Measurements from ENCODE around the gene PXYLP1.

PXYLP1 gene

DNA sequence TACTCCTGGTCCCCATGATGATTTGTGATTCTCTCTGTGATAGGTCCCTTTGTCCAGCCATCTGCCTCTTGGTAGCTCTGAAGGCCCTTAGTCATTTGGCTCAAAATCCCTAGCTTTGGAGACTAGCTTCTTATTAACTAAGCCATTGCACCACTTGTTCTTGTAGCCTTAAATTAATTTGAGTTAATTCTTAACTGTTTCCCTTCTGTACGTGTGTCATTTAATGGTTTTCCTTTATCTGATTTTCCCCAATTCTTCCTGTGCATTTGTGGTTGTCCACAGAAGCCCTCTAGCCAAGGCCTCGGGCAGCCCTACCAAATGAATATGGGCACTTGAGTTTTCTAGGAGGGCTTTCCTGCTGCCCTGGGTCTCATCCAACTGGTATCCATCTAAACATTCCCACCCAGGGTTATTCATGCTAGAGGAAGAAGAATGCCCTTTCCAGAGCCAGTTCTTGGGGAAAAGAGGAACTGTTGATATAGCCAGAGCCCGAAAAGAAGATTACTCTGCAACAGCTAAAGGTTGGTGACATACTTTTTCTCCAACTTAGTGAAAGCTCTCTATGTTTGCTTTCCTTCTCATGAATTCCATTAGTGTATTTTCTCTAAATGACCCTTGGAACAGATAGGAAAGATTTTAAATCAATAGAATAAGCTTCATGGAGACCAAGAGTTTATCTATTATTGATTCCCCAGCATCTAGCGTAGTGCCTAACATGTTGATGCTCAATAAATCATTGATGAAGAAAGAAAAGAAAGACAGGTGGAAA lies 92.5 kb downstream of the PXYLP1 start:
- DNase-seq (ENCODE audit: insufficient read length) (no peak), FAIRE-seq (no peak)
- TF ChIP-seq POLR2AphosphoS5 (IDR thresholded peaks at IDR 0.05; ENCODE audit: low read depth, low read length) (no peak), POLR2A (IDR thresholded peaks at IDR 0.05; ENCODE audit: low read depth, low read length) (no peak), TAF1 (IDR thresholded peaks at IDR 0.05; ENCODE audit: borderline replicate concordance, low read depth, low read length) (no peak)

DNA sequence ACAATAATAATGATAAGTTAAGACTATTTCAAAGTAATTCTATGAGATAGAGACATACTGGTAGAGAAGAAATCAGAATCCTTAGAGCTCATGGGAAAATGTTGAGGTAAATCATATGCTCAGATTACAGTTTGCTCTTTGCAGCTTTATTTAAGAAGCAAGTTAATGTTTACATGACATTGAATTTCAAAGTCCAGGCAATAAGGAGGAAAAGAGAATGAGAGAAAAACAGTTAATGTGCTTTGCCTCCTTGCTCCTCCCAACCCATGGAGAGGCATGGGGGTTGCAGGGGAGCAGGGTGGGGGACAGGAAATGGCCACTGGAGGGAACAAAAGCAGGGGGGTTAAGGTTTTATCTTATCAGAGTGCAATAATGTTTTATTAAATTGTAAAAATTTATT lies 94.5 kb downstream of the PXYLP1 start:
- no peak for DNase-seq (ENCODE audit: insufficient read length)
- TF ChIP-seq TAF1 (IDR thresholded peaks at IDR 0.05; ENCODE audit: borderline replicate concordance, low read depth, low read length): no peak
- TF ChIP-seq POLR2AphosphoS5 (IDR thresholded peaks at IDR 0.05; ENCODE audit: low read depth, low read length): no peak
- TF ChIP-seq POLR2A (IDR thresholded peaks at IDR 0.05; ENCODE audit: low read depth, low read length): no peak
- FAIRE-seq: no peak

DNA sequence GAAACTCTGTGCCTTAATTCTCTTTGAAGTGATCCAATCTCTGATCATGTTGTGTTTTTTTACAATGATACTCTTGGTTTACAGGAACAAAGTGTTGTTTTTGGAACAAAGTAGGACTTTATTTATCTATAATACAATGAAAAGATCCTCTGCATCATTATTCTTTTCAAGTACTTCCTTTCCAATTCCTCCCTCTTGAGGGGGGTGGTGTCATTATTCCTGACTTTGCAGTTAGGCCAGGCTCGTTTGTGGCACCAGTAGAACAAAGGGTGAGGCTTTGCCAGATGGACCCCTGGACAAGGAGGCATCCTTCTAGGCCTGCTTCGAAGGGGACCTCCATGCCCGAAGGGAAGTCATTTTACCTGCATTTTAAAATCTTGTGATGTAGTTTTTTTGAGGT lies 95.0 kb downstream of the PXYLP1 start:
- no peak for TF ChIP-seq TAF1 (IDR thresholded peaks at IDR 0.05; ENCODE audit: borderline replicate concordance, low read depth, low read length)
- FAIRE-seq: no peak

DNA sequence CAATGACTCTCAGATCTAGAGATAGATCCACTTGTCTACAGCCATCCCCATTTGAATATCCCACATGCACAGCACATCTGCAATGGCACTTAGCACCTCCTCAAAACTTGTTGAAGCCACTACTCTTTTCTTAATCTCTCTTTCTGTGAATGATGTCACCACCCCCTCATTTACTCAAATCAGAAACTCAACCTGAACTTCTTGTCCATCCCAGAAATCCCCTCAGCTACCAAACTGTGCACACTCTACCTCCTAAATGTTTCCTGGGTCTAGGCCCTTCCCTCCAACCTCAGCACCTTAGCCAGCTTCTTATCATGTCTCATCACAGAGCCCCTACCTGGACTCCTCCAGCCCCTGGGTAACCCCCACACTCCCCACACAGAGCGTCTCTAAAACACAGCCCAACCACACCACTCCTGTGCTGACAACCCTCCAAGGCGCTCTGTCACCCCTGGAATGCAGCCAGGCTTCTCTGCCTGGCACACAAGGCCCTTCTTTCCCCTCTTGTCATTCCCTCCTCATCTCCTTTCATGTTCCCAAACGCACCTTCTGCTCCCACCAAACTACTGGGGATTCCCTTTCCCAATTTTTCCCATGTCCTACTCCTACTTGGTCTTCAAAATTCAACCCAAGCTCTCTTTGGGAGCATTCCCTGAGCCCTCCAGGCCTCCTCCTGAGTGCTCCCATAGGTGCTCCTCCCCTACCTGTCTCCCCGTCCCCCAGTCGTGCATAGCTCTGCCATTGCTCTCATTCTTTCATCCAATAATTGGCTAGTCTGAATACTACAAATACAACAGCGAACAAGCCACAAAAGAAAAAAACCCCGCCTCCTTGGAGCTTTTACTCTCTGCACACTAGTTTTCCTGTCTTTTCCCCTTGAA lies 96.9 kb downstream of the PXYLP1 start:
- no peak for TF ChIP-seq POLR2AphosphoS5 (IDR thresholded peaks at IDR 0.05; ENCODE audit: low read depth, low read length)
- no peak for DNase-seq (ENCODE audit: insufficient read length)
- peak; percentile 85 for FAIRE-seq

More for the DNA sequence above, 95.0 kb downstream of the PXYLP1 start:
- DNase-seq (ENCODE audit: insufficient read length): no peak

DNA sequence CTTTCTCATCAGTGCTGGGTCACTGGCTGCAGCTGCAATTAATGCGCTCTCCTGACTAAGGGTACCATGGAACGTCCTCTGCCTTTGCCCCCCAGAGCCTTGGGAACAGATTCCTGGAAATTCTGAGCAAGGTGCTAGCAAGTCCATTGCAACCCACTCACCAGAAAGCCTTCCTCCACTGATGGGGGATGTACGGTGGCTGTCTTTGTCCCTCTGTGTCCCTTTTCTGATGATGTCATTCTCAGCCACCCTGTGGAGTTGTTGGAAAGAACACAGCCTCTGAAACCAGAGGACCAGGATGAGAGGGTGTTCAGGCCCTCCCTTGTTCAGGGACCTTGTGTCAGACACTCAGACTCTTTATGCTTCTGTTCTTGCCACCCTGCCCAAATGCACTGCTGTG lies 98.6 kb downstream of the PXYLP1 start:
- TF ChIP-seq POLR2A (IDR thresholded peaks at IDR 0.05; ENCODE audit: low read depth, low read length): no peak
- TF ChIP-seq POLR2AphosphoS5 (IDR thresholded peaks at IDR 0.05; ENCODE audit: low read depth, low read length): no peak
- no peak for TF ChIP-seq TAF1 (IDR thresholded peaks at IDR 0.05; ENCODE audit: borderline replicate concordance, low read depth, low read length)
- no peak for DNase-seq (ENCODE audit: insufficient read length)
- FAIRE-seq: no peak

DNA sequence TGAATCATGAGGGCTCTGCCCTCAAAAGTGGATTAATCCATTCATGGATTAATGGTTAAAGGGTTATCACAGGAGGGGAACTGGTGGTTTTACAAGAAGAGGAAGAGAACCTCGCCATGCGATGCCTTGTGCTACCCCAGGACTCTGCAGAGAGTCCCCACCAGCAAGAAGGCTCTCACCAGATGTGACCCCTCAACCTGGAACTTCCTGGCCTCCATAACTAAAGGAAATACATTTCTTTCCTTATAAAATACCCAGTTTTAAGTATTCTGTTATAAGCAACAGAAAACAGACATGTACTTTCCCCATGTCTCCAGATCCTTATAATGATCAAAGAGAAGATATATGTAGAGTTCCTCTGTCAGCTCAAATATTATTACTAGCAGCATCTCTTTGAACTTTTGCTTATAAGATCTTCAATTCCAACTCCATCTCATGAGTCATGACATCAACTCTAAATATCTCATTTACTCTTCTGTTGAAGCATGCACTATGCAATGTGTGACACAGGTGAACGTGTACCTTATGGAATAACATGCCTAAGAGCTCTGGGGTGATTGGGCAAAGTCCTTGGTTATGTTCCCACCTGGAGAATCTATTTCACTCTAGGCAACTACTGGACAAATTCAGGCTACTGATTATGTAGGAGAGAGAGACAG lies 99.2 kb downstream of the PXYLP1 start:
- TF ChIP-seq POLR2A (IDR thresholded peaks at IDR 0.05; ENCODE audit: low read depth, low read length): no peak
- no peak for FAIRE-seq
- DNase-seq (ENCODE audit: insufficient read length): no peak

DNA sequence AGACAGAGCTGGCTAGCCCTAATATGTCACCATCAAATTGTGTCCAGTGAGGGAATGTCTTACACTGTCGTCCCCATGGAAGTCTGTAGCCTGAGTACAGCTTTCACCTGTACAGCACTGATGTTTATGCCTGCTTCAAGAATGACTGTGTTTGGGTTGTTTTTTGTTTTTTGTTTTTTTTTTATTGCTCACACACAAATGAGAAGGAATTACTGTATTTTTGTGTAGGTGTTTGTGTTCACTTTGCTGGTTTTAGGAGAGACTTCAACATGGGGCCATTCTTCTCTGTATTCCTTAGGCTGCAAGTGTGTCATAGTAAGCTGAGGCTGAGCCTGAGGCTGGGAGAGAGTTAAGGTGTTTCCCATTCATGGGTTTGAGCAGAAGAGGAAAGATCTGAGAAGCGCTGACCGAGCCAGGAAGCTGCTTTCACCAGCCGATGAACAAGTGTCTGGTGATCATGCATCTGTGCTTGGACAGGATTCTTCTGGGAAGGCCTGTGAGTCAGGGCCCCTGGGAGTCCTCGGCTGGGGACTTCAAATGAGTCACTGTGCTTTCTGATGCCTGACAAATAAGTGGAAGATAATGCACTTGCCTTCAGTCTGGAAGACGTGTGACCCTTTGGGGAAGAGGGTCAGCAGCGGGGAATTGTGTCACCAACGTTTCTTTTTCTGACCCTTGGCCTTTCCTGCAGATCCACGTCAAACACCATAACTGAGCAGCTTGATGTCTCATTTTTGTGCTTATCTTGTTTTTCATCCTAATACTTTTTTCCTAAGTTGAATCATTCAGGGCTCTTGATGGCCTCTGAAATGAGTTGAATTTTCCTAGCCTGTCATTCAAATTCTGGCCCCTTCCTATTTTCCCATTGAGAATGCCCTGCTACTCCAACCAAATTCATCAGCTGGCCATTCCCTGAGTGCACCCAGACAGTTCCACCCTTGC lies 100.0 kb downstream of the PXYLP1 start:
- TF ChIP-seq POLR2A (IDR thresholded peaks at IDR 0.05; ENCODE audit: low read depth, low read length) (no peak), TAF1 (IDR thresholded peaks at IDR 0.05; ENCODE audit: borderline replicate concordance, low read depth, low read length) (no peak), POLR2AphosphoS5 (IDR thresholded peaks at IDR 0.05; ENCODE audit: low read depth, low read length) (no peak)
- FAIRE-seq (no peak), DNase-seq (ENCODE audit: insufficient read length) (no peak)

DNA sequence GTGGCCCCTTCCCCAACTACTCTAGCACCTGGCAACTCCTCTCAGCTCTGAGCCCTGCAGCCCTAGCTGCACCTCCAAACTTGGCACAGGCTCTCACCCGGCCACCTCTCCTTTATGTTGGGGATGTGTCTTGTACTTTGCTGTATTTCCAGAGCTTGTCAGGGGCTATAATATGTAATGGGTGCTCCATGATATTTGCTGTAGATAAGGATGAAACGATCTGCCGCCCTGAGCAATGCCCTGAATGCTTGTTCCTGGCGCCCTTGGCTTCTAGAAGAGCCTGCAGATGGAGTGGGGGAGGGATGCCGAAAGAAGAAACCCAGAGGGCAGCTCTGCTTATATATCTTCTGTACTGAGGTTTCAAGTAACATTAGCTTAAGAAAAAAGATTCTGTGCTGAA lies 100.8 kb downstream of the PXYLP1 start:
- TF ChIP-seq POLR2AphosphoS5 (IDR thresholded peaks at IDR 0.05; ENCODE audit: low read depth, low read length) (no peak), POLR2A (IDR thresholded peaks at IDR 0.05; ENCODE audit: low read depth, low read length) (no peak), TAF1 (IDR thresholded peaks at IDR 0.05; ENCODE audit: borderline replicate concordance, low read depth, low read length) (no peak)

DNA sequence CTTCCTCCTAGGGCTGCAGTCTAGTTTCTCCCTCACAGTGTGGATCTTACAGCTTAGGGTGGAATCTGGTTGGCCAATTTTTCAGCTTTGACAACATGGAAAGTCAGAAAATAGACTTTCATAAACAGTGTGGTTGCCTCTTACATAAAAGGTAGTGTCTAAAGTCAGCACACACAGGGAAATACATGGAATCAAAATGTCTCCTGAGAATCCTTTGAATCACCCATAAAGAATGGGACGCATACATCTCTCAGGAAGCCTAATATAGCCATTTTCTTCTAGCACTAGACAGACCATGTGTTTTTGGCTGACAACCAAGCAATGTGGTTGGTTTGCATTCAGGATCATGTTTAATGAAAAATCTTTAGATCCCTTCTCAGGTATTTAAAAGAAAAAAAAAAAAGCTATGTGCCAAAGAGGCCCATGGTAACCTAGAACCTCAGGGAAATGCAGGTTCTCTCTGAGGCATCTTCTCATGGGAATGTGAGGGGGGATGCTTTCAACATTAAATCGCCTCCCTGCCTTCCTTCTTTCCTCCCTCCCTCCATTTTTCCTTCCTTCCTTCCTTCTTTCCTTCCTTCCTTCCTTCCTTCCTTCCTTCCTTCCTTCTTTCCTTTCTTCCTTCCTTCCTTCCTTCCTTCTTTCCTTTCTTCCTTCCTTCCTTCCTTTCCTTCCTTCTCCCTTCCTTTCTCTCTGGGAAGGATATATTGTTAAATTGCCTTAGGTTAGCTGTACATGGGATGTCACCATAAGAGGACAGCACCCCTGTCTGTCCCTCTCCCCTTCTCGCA lies 102.4 kb downstream of the PXYLP1 start:
- no peak for DNase-seq (ENCODE audit: insufficient read length)
- TF ChIP-seq TAF1 (IDR thresholded peaks at IDR 0.05; ENCODE audit: borderline replicate concordance, low read depth, low read length): no peak
- no peak for TF ChIP-seq POLR2AphosphoS5 (IDR thresholded peaks at IDR 0.05; ENCODE audit: low read depth, low read length)
- no peak for TF ChIP-seq POLR2A (IDR thresholded peaks at IDR 0.05; ENCODE audit: low read depth, low read length)
- FAIRE-seq: no peak

More for the DNA sequence above, 100.8 kb downstream of the PXYLP1 start:
- FAIRE-seq: no peak
- no peak for DNase-seq (ENCODE audit: insufficient read length)

DNA sequence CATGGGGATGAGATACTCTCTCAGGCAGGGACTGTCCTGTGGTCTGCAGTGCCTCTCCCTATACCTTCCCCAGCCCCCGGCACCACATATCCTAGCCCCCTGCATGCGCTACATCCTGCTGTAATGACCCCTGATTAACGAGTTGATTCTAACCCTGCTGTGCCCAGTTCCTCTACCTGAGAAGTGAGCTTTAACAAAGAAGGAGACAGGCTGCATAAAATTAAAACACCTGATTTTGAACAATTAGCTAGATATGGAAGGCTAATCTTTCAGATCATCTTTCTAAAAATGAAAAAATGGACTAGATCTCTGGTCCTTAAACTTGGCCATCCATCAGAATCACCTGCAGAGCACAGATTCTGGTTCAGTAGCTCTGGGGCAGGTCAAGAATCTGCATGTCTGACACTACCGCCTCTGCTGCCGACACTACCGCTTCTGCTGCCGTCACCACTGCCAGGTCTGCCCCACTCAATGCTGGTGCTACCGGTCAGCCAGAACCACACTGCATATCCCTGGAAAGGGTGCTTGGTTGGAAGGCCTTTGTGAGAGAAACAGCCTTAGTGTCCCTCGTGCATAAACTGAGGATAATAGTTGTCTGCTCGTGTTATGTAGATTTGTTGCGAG lies 103.1 kb downstream of the PXYLP1 start:
- TF ChIP-seq TAF1 (IDR thresholded peaks at IDR 0.05; ENCODE audit: borderline replicate concordance, low read depth, low read length): no peak
- TF ChIP-seq POLR2AphosphoS5 (IDR thresholded peaks at IDR 0.05; ENCODE audit: low read depth, low read length): no peak
- TF ChIP-seq POLR2A (IDR thresholded peaks at IDR 0.05; ENCODE audit: low read depth, low read length): no peak
- DNase-seq (ENCODE audit: insufficient read length): no peak
- no peak for FAIRE-seq
